H1 (cell line): ENCODE measurements around the gene KCND1. TPM values are rescaled to one million over a fixed set of nuclear protein-coding genes. Genes with fewer than 3 reads are reported as not detected.

Source experiments
- CTCF ChIA-PET: fragments of 300-600 bp; sonication (Branson Sonifier 250); formaldehyde crosslinking; loops from one replicate; lab custom pipeline; 2021; ENCODE audit not compliant: partially characterized antibody; lab: Charles Lee
- POLR2A ChIA-PET: fragments of 300-600 bp; sonication (Branson Sonifier 250); formaldehyde crosslinking; loops from one replicate; lab custom pipeline; 2021; ENCODE audit warnings: inconsistent platforms; ENCODE audit not compliant: partially characterized antibody; lab: Charles Lee
- DNase-seq, 2 experiments: peaks; one replicate each; pipeline versions ENCODE4 v3.0.0 to v3.0.0-alpha.2; 2010 to 2022; ENCODE audit warnings: low spot score in 2 of 2, low read depth in 1 of 2, mixed read lengths in 1 of 2
- FAIRE-seq: peaks from 2 replicates; lab custom pipeline; 2011; peaks lifted over from hg19 to GRCh38; lab: Jason Lieb, UNC
- H2AFZ ChIP-seq: 2 replicates; pipeline ENCODE4 v1.8.1; 2012; ENCODE audit warnings: low read length, inconsistent platforms
- H2AK5ac ChIP-seq: 2 replicates; pipeline ENCODE4 v1.6.1; 2013; ENCODE audit warnings: low read depth, low read length
- H2BK120ac ChIP-seq: replicated peaks from 2 replicates; pipeline ENCODE3; 2013; ENCODE audit warnings: low read depth, low read length, inconsistent platforms
- H2BK12ac ChIP-seq: 2 replicates; pipeline ENCODE4 v1.6.1; 2013; ENCODE audit warnings: low read depth, low read length
- H2BK15ac ChIP-seq: 2 replicates; pipeline ENCODE4 v1.6.1; 2013; ENCODE audit warnings: low read length
- H2BK20ac ChIP-seq: 2 replicates; pipeline ENCODE4 v1.6.1; 2013; ENCODE audit warnings: low read length
- H2BK5ac ChIP-seq: 2 replicates; pipeline ENCODE4 v1.6.1; 2013; ENCODE audit warnings: low read depth, low read length
- H3K14ac ChIP-seq: 2 replicates; pipeline ENCODE4 v1.6.1; 2013; ENCODE audit warnings: inconsistent platforms; ENCODE audit not compliant: insufficient read length
- H3K18ac ChIP-seq: 2 replicates; pipeline ENCODE4 v1.6.1; 2013; ENCODE audit warnings: low read length; ENCODE audit errors: extremely low read depth
- H3K23ac ChIP-seq: 2 replicates; pipeline ENCODE4 v1.6.1; 2013; ENCODE audit warnings: inconsistent platforms; ENCODE audit not compliant: insufficient read length
- H3K23me2 ChIP-seq: 2 replicates; pipeline ENCODE4 v1.6.1; 2013; ENCODE audit warnings: low read depth, low read length
- H3K27ac ChIP-seq: 2 replicates; pipeline ENCODE4 v1.6.1; 2011; ENCODE audit warnings: low read depth, low read length, inconsistent platforms
- H3K27me3 ChIP-seq, 4 experiments: replicated peaks in 1 of 4; 1 replicate in 1 of 4; 2 replicates in 3 of 4; pipeline versions ENCODE4 v1.6.1 to v1.8.1; 2011 to 2013; ENCODE audit warnings: low read length in 3 of 4, mild to moderate bottlenecking in 3 of 4, inconsistent platforms in 2 of 4, mixed read lengths in 2 of 4, moderate library complexity in 1 of 4; ENCODE audit not compliant: control insufficient read depth in 3 of 4, insufficient read depth in 3 of 4; ENCODE audit errors: extremely low read depth in 1 of 4
- H3K36me3 ChIP-seq, 4 experiments: 2 replicates each; pipeline versions ENCODE4 v1.6.1 to v1.8.1; 2011 to 2013; ENCODE audit warnings: mild to moderate bottlenecking in 4 of 4, low read length in 3 of 4, moderate library complexity in 2 of 4, control low read depth in 1 of 4, inconsistent platforms in 1 of 4; ENCODE audit not compliant: insufficient read depth in 4 of 4, control insufficient read depth in 2 of 4
- H3K4ac ChIP-seq: replicated peaks from 2 replicates; pipeline ENCODE3; 2013; ENCODE audit warnings: low read length, low read depth, mixed read lengths, inconsistent platforms; ENCODE audit not compliant: insufficient read length
- H3K4me1 ChIP-seq, 4 experiments: replicated peaks in 1 of 4; 1 replicate in 1 of 4; 2 replicates in 3 of 4; pipeline versions ENCODE4 v1.6.1 to v1.8.1; 2011 to 2013; ENCODE audit warnings: low read length in 3 of 4, inconsistent platforms in 2 of 4, mixed read lengths in 1 of 4; ENCODE audit not compliant: insufficient read depth in 4 of 4, control insufficient read depth in 3 of 4
- H3K4me2 ChIP-seq, 2 experiments: 2 replicates each; pipeline versions ENCODE4 v1.6.1 to v1.8.1; 2011 to 2013; ENCODE audit warnings: low read depth in 2 of 2, low read length in 2 of 2, control low read depth in 1 of 2, inconsistent platforms in 1 of 2, mild to moderate bottlenecking in 1 of 2; ENCODE audit not compliant: insufficient read depth in 1 of 2
- H3K4me3 ChIP-seq, 4 experiments: fragments of 200-600, 300-600 bp in 1 of 4; sonication (generic), shearing (Covaris generic), sonication (Bioruptor Twin) in 1 of 4; 2 replicates each; pipeline versions ENCODE4 v1.5.1 to v1.8.1; 2011 to 2016; ENCODE audit warnings: low read length in 4 of 4, low read depth in 3 of 4, control low read depth in 2 of 4, inconsistent platforms in 2 of 4, mild to moderate bottlenecking in 2 of 4, mixed read lengths in 1 of 4, moderate library complexity in 1 of 4; ENCODE audit not compliant: insufficient read depth in 2 of 4; ENCODE audit errors: extremely low read depth in 1 of 4
- H3K56ac ChIP-seq: replicated peaks from 2 replicates; pipeline ENCODE3; 2013; ENCODE audit warnings: low read depth, mild to moderate bottlenecking, mixed read lengths, low read length, inconsistent platforms; ENCODE audit not compliant: insufficient read length
- H3K79me1 ChIP-seq: 2 replicates; pipeline ENCODE4 v1.6.1; 2013; ENCODE audit warnings: low read depth, low read length, control low read depth
- H3K79me2 ChIP-seq, 2 experiments: 2 replicates each; pipeline versions ENCODE4 v1.6.1 to v1.8.1; 2012 to 2013; ENCODE audit warnings: low read length in 2 of 2, mild to moderate bottlenecking in 2 of 2, inconsistent platforms in 1 of 2; ENCODE audit not compliant: insufficient read depth in 2 of 2, control insufficient read depth in 1 of 2
- H3K9ac ChIP-seq, 4 experiments: replicated peaks in 1 of 4; 1 replicate in 1 of 4; 2 replicates in 3 of 4; pipeline versions ENCODE4 v1.6.1 to v1.8.1; 2011 to 2013; ENCODE audit warnings: low read depth in 3 of 4, low read length in 3 of 4, control low read depth in 2 of 4, mild to moderate bottlenecking in 2 of 4, moderate library complexity in 2 of 4, inconsistent platforms in 1 of 4; ENCODE audit errors: extremely low read depth in 1 of 4
- H3K9me3 ChIP-seq, 2 experiments: 2 replicates each; pipeline versions ENCODE4 v1.6.1 to v1.8.1; 2012 to 2013; ENCODE audit warnings: mild to moderate bottlenecking in 2 of 2, moderate library complexity in 2 of 2, control low read depth in 1 of 2, inconsistent platforms in 1 of 2, low read depth in 1 of 2, low read length in 1 of 2, mixed read lengths in 1 of 2; ENCODE audit not compliant: insufficient read depth in 2 of 2
- H4K20me1 ChIP-seq, 2 experiments: replicated peaks in 1 of 2; 2 replicates each; pipeline versions ENCODE3 to v1.8.1; 2011 to 2013; ENCODE audit warnings: inconsistent platforms in 2 of 2, low read length in 2 of 2, mild to moderate bottlenecking in 1 of 2; ENCODE audit not compliant: insufficient read depth in 2 of 2, control insufficient read depth in 1 of 2
- H4K5ac ChIP-seq: 2 replicates; pipeline ENCODE4 v1.6.1; 2013; ENCODE audit warnings: low read length, low read depth, mixed read lengths, inconsistent platforms; ENCODE audit not compliant: insufficient read length
- H4K8ac ChIP-seq: 2 replicates; pipeline ENCODE4 v1.8.0; 2013; ENCODE audit warnings: mild to moderate bottlenecking, moderate library complexity, low read length, inconsistent platforms; ENCODE audit not compliant: insufficient read depth; ENCODE audit errors: extremely low read depth
- H4K91ac ChIP-seq: replicated peaks from 2 replicates; pipeline ENCODE3; 2013; ENCODE audit warnings: low read length, mixed read lengths, inconsistent platforms; ENCODE audit not compliant: insufficient read length
- BACH1 ChIP-seq: IDR thresholded peaks from 2 replicates; pipeline ENCODE4 v1.6.1; 2012; ENCODE audit warnings: low read length, improper control_type of control experiment
- BRCA1 ChIP-seq: IDR thresholded peaks from 2 replicates; pipeline ENCODE4 v1.6.1; 2012; ENCODE audit warnings: low read depth, low read length, improper control_type of control experiment
- CBX5 ChIP-seq: fragments of 300-800, 300-1000 bp; sonication (generic); IDR thresholded peaks from 2 replicates; pipeline ENCODE4 v1.7.1; 2016; ENCODE audit warnings: antibody characterized with exemption, low read length, low read depth
- E2F6 ChIP-seq: IDR thresholded peaks from 2 replicates; pipeline ENCODE4 v1.6.1; 2012; ENCODE audit warnings: inconsistent platforms
- EGR1 ChIP-seq: IDR thresholded peaks from 2 replicates; pipeline ENCODE4 v1.6.1; 2011; ENCODE audit warnings: low read depth, low read length, borderline replicate concordance
- GABPA ChIP-seq: IDR thresholded peaks from 2 replicates; pipeline ENCODE4 v1.6.1; 2011; ENCODE audit warnings: mild to moderate bottlenecking, low read length, moderate library complexity, borderline replicate concordance; ENCODE audit not compliant: insufficient read depth
- JUND ChIP-seq: IDR thresholded peaks from 2 replicates; pipeline ENCODE4 v1.6.1; 2011; ENCODE audit warnings: mild to moderate bottlenecking, improper control_type of control experiment, low read length
- KDM4A ChIP-seq: IDR thresholded peaks from one replicate; pipeline ENCODE4 v1.7.1; 2012; ENCODE audit warnings: low read depth, mild to moderate bottlenecking, moderate library complexity, low read length, inconsistent platforms; ENCODE audit not compliant: severe bottlenecking
- RNF2 ChIP-seq: fragments of 200-900, 300-1000 bp; sonication (generic); IDR thresholded peaks from 2 replicates; pipeline ENCODE4 v1.7.1; 2016; ENCODE audit warnings: borderline replicate concordance, low read depth, mild to moderate bottlenecking, antibody characterized with exemption, low read length; ENCODE audit not compliant: poor library complexity, severe bottlenecking; ENCODE audit errors: missing control alignments
- SIN3A ChIP-seq, 2 experiments: IDR thresholded peaks in 1 of 2; conservative IDR thresholded peaks in 1 of 2; 2 replicates each; pipeline ENCODE4 v1.6.1; 2011 to 2012; ENCODE audit warnings: low read length in 2 of 2, improper control_type of control experiment in 1 of 2, low read depth in 1 of 2, mild to moderate bottlenecking in 1 of 2
- SP1 ChIP-seq: IDR thresholded peaks from 2 replicates; pipeline ENCODE4 v1.6.1; 2011; ENCODE audit warnings: low read depth, low read length
- SP4 ChIP-seq: IDR thresholded peaks from 2 replicates; pipeline ENCODE4 v1.6.1; 2012; ENCODE audit warnings: low read length, inconsistent platforms
- TBP ChIP-seq: IDR thresholded peaks from 2 replicates; pipeline ENCODE4 v1.6.1; 2011; ENCODE audit warnings: low read depth, low read length, improper control_type of control experiment
- TEAD4 ChIP-seq: IDR thresholded peaks from 2 replicates; pipeline ENCODE4 v1.6.1; 2012; ENCODE audit warnings: low read depth, low read length, inconsistent platforms, mixed read lengths
- WGBS, 2 experiments: shearing (Covaris generic) in 1 of 2; methylation state at CpG; one replicate each; pipeline versions ENCODE4 v1.1.6 to v1.1.7; 2013 to 2015; ENCODE audit warnings: low lambda C conversion rate in 2 of 2, mixed read lengths in 2 of 2, inconsistent platforms in 1 of 2, low coverage in 1 of 2, missing lambda C conversion rate in 1 of 2; ENCODE audit not compliant: insufficient replicate concordance in 2 of 2, insufficient coverage in 1 of 2, insufficient read length in 1 of 2; ENCODE audit errors: extremely low coverage in 1 of 2, missing lambda C conversion rate in 1 of 2; 5-methylcytosine and 5-hydroxymethylcytosine counted together
- polyA plus RNA-seq, 7 experiments: library from polyadenylated mRNA; depleted of rRNA in 3 of 7; stranded (reverse) in 5 of 7; unstranded in 2 of 7; fragments of >200 nt in 5 of 7; fragments of 200-250 nt in 2 of 7; gene quantifications; 1 replicate in 5 of 7; 2 replicates in 1 of 7; 4 replicates in 1 of 7; pipeline versions ENCODE4 v1.2.1 to v1.2.3, GENCODE V29; 2011 to 2013; ENCODE audit warnings: missing spikeins in 2 of 7, mixed read lengths in 2 of 7
- total RNA-seq: library from RNA; stranded (reverse); fragmentation: NEBNext Ultra II Directional; extraction: Animal tissue kit (Norgen Biotek cat#: 25700); gene quantifications from 2 replicates; pipeline ENCODE4 v1.2.1, GENCODE V29; 2021

Gene KCND1
- total and polyA plus RNA-seq, 2 of the 8 experiments (the other 6 are each of a cell fraction or from before 2014, with no cell fraction given) = 3.1 to 6.8 TPM

- Histone ChIP-seq H2BK5ac (no peak overlapping the region), H3K4me3 (no peak overlapping the region), H3K4ac (no peak overlapping the region), H3K56ac (no peak overlapping the region), H4K5ac (no peak overlapping the region), H2AK5ac (no peak overlapping the region), H2BK15ac (no peak overlapping the region), H3K23ac (no peak overlapping the region), H4K20me1 (peaks cover 0 to 5% of the 10 kb centered on the region in 2 experiments), H2BK120ac (no peak overlapping the region), H3K36me3 (peaks cover 2 to 40% (median 19%) of the 10 kb centered on the region in 4 experiments; a peak in 7 of 8 replicates), H3K18ac (no peak overlapping the region), H2BK12ac (no peak overlapping the region), H3K23me2 (no peaks in the 10 kb centered on the region), H3K27me3 (no peaks in the 10 kb centered on the region), H3K27ac (no peak overlapping the region), H2BK20ac (no peak overlapping the region), H3K9me3 (no peaks in the 10 kb centered on the region), H3K79me1 (no peaks in the 10 kb centered on the region), H2AFZ (no peak overlapping the region), H3K9ac (no peak overlapping the region), H3K79me2 (peaks cover 3 to 15% of the 10 kb centered on the region in 2 experiments; a peak in 3 of 4 replicates), H4K8ac (no peak overlapping the region), H3K4me2 (no peak overlapping the region), H4K91ac (no peak overlapping the region), H3K4me1 (peaks cover 0 to 3% (median 0%) of the 10 kb centered on the region in 4 experiments; a peak in 1 of 7 replicates), H3K14ac (no peak overlapping the region)
- DNase-seq (no peak), FAIRE-seq (no peak)
- ChIA-PET CTCF (interaction anchor here (1.1 to 1.2 kb wide), 2 partner anchors 23 to 24 kb away, joined by 3 to 4 read pairs; no protein-coding TSS in a partner anchor), POLR2A (interaction anchor here (1.1 kb wide), 1 partner anchor 20 kb away, joined by 3 read pairs; no protein-coding TSS in a partner anchor)
- 90% methylated on average over 2 of the region's 4 CpGs; no CpG with 5 or more reads in 1 of the 2 experiments for WGBS, 2 experiments
- TF ChIP-seq BACH1 (no peak), TBP (no peak), SIN3A (conservative IDR thresholded peaks at IDR 0.05 in 1 of 2, IDR thresholded peaks at IDR 0.05 in 1 of 2; ENCODE audit: low read depth in 1 of 2, low read length in 2 of 2) (no peak), E2F6 (no peak), EGR1 (no peak), SP4 (no peak), RNF2 (no peak), GABPA (no peak), KDM4A (no peak), JUND (no peak), SP1 (no peak), TEAD4 (no peak), CBX5 (no peak), BRCA1 (no peak)
Observed at GRCh38 chrX:48998391-48998790, 26.7 kb upstream of the KCND1 start.
